ENCODE measurements around the gene MAML3. TPM values are rescaled to one million over a fixed set of nuclear protein-coding genes. Genes with fewer than 3 reads are reported as not detected.

The MAML3 gene
- total and polyA plus RNA-seq, 2 of the 13 experiments (the other 11 are each of a cell fraction or from before 2014, with no cell fraction given) = 0.05 to 0.13 TPM

- BruUV-seq (replicated peaks) = no TSS peak
- H3K4me1 ChIP-seq (ENCODE audit: insufficient read depth, low read length) = peaks cover 10% of the 10 kb centered on the region
- no peaks in the 10 kb centered on the region for H3K9me3 ChIP-seq (ENCODE audit: low read length)
- POLR2A ChIA-PET = no interaction called here
- no peaks in the 10 kb centered on the region for H4K20me1 ChIP-seq (ENCODE audit: insufficient read depth, low read length)
- intact Hi-C loops (cut with micrococcal nuclease; ENCODE audit: unreplicated experiment) (no loop called here), in situ Hi-C loops (cut with HindIII; ENCODE audit: extremely low pct_ligation_motif_present, low pct_unique_long_range_greater_than_20kb) (no loop called here)
- no peak overlapping the region for H3K4me2 ChIP-seq (ENCODE audit: low read depth, low read length)
- peaks cover 2 to 11% of the 10 kb centered on the region in 2 experiments; a peak in 3 of 5 replicates for H3K27me3 ChIP-seq (ENCODE audit: control insufficient read depth in 1 of 2, insufficient read depth in 2 of 2, low read length in 2 of 2)
- H3K27ac ChIP-seq (ENCODE audit: extremely low read length, insufficient read depth, low read length) = no peak overlapping the region
- H3K9ac ChIP-seq (ENCODE audit: insufficient read depth, low read depth, low read length) = no peak overlapping the region
- WGBS (ENCODE audit: low lambda C conversion rate) = 2% methylated on average over 2 of the region's 2 CpGs
- no peaks in the 10 kb centered on the region for H3K36me3 ChIP-seq (replicated peaks in 1 of 2; ENCODE audit: control insufficient read depth in 1 of 2, insufficient read depth in 2 of 2, low read length in 2 of 2)
- no peak overlapping the region for H2AFZ ChIP-seq (ENCODE audit: low read length)
- ATAC-seq = no peak
- DNase-seq (ENCODE audit: low spot score) = no peak
- no peak overlapping the region for H3K4me3 ChIP-seq (replicated peaks in 1 of 3; ENCODE audit: insufficient read depth in 1 of 3, low read depth in 2 of 3, low read length in 3 of 3)
- no peak for FAIRE-seq
- H3K79me2 ChIP-seq (ENCODE audit: insufficient read depth, low read length) = no peaks in the 10 kb centered on the region
- TF ChIP-seq ZNF780A (CRISPR knock-in tag; IDR thresholded peaks at IDR 0.05) (no peak), RNF2 (conservative IDR thresholded peaks at IDR 0.05; ENCODE audit: low read depth) (no peak), ATAD3A (CRISPR knock-in tag; IDR thresholded peaks at IDR 0.05) (no peak), GMEB2 (CRISPR knock-in tag; IDR thresholded peaks at IDR 0.05; ENCODE audit: low read depth) (no peak)
- CTCF ChIA-PET (ENCODE audit: low intra/inter-chr PET ratio, low total read pairs) = no interaction called here
Observed at GRCh38 chr4:140031706-140032105, 122.3 kb downstream of the MAML3 start.

DNA sequence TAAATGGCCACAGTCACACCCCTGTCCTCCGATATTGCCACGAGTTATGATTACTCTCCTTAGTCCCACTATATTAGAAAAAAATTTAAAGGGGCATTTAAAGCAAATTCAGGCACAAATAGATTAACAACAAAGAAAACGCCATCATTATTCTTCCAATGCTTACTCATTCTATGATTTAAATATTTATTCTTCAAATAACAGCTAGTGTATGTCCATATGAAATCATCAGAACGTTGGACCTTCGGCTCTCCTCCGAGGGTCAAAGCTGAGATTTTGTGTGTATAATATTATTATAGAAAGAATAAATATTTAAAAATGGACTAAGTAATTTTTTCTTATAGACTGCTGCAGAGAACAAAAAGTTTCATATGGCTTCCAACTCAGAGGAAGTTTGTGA, 122.9 kb downstream of the MAML3 start:
- no peak overlapping the region for H3K9ac ChIP-seq (ENCODE audit: insufficient read depth, low read depth, low read length)
- H3K36me3 ChIP-seq (replicated peaks in 1 of 2; ENCODE audit: control insufficient read depth in 1 of 2, insufficient read depth in 2 of 2, low read length in 2 of 2) = no peaks in the 10 kb centered on the region
- H3K79me2 ChIP-seq (ENCODE audit: insufficient read depth, low read length) = no peaks in the 10 kb centered on the region
- in situ Hi-C loops (cut with HindIII; ENCODE audit: extremely low pct_ligation_motif_present, low pct_unique_long_range_greater_than_20kb) = no loop called here
- POLR2A ChIA-PET = no interaction called here
- peaks cover 2 to 11% of the 10 kb centered on the region in 2 experiments; a peak in 3 of 5 replicates for H3K27me3 ChIP-seq (ENCODE audit: control insufficient read depth in 1 of 2, insufficient read depth in 2 of 2, low read length in 2 of 2)
- no peak overlapping the region for H3K4me3 ChIP-seq (replicated peaks in 1 of 3; ENCODE audit: insufficient read depth in 1 of 3, low read depth in 2 of 3, low read length in 3 of 3)
- H4K20me1 ChIP-seq (ENCODE audit: insufficient read depth, low read length) = no peaks in the 10 kb centered on the region
- H3K4me1 ChIP-seq (ENCODE audit: insufficient read depth, low read length) = peaks cover 3% of the 10 kb centered on the region
- no peak overlapping the region for H3K4me2 ChIP-seq (ENCODE audit: low read depth, low read length)
- 24% methylated on average over 6 of the region's 6 CpGs for WGBS (ENCODE audit: low lambda C conversion rate)
- H3K9me3 ChIP-seq (ENCODE audit: low read length) = no peaks in the 10 kb centered on the region
- no peak overlapping the region for H2AFZ ChIP-seq (ENCODE audit: low read length)
- FAIRE-seq = no peak
- BruUV-seq (replicated peaks) = no TSS peak
- CTCF ChIA-PET (ENCODE audit: low intra/inter-chr PET ratio, low total read pairs) = no interaction called here
- intact Hi-C loops (cut with micrococcal nuclease; ENCODE audit: unreplicated experiment) = no loop called here
- no peak for ATAC-seq
- DNase-seq (ENCODE audit: low spot score) = no peak
- H3K27ac ChIP-seq (ENCODE audit: extremely low read length, insufficient read depth, low read length) = no peak overlapping the region
- TF ChIP-seq, protein P1, sequence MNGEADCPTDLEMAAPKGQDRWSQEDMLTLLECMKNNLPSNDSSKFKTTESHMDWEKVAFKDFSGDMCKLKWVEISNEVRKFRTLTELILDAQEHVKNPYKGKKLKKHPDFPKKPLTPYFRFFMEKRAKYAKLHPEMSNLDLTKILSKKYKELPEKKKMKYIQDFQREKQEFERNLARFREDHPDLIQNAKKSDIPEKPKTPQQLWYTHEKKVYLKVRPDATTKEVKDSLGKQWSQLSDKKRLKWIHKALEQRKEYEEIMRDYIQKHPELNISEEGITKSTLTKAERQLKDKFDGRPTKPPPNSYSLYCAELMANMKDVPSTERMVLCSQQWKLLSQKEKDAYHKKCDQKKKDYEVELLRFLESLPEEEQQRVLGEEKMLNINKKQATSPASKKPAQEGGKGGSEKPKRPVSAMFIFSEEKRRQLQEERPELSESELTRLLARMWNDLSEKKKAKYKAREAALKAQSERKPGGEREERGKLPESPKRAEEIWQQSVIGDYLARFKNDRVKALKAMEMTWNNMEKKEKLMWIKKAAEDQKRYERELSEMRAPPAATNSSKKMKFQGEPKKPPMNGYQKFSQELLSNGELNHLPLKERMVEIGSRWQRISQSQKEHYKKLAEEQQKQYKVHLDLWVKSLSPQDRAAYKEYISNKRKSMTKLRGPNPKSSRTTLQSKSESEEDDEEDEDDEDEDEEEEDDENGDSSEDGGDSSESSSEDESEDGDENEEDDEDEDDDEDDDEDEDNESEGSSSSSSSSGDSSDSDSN (CRISPR knock-in tag; IDR thresholded peaks at IDR 0.05) = no peak
- no peak for TF ChIP-seq ZNF816 (CRISPR knock-in tag; IDR thresholded peaks at IDR 0.05; ENCODE audit: borderline replicate concordance)
- TF ChIP-seq, protein P2, sequence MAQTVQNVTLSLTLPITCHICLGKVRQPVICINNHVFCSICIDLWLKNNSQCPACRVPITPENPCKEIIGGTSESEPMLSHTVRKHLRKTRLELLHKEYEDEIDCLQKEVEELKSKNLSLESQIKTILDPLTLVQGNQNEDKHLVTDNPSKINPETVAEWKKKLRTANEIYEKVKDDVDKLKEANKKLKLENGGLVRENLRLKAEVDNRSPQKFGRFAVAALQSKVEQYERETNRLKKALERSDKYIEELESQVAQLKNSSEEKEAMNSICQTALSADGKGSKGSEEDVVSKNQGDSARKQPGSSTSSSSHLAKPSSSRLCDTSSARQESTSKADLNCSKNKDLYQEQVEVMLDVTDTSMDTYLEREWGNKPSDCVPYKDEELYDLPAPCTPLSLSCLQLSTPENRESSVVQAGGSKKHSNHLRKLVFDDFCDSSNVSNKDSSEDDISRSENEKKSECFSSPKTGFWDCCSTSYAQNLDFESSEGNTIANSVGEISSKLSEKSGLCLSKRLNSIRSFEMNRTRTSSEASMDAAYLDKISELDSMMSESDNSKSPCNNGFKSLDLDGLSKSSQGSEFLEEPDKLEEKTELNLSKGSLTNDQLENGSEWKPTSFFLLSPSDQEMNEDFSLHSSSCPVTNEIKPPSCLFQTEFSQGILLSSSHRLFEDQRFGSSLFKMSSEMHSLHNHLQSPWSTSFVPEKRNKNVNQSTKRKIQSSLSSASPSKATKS (CRISPR knock-in tag; IDR thresholded peaks at IDR 0.05) = no peak
- no peak for TF ChIP-seq ZBTB1 (CRISPR knock-in tag; IDR thresholded peaks at IDR 0.05; ENCODE audit: borderline replicate concordance)
- no peak for TF ChIP-seq NFIB (CRISPR knock-in tag; IDR thresholded peaks at IDR 0.05; ENCODE audit: borderline replicate concordance)
- TF ChIP-seq KLF13 (CRISPR knock-in tag; IDR thresholded peaks at IDR 0.05) = no peak
- no peak for TF ChIP-seq ZNF720 (CRISPR knock-in tag; IDR thresholded peaks at IDR 0.05)

Data from HepG2 (cell line).